Kidney (tissue), 14 donors: ENCODE results near the gene TMEM203. TPM values are rescaled to one million over a fixed set of nuclear protein-coding genes. Genes with fewer than 3 reads are reported as not detected.

Experiments
- DNase-seq, 5 donors: peaks; one replicate each; pipeline ENCODE4 v3.0.0-alpha.2; 2013 to 2020
- FAIRE-seq: peaks from 2 replicates; lab custom pipeline; 2012; peaks lifted over from hg19 to GRCh38; lab: Jason Lieb, UNC
- H3K27ac ChIP-seq, 2 donors: one replicate each; pipeline ENCODE4 v1.7.0; 2013; ENCODE audit warnings: low read depth in 2 of 2, low read length in 2 of 2, inconsistent platforms in 1 of 2
- H3K27me3 ChIP-seq: one replicate; pipeline ENCODE4 v1.7.1; 2013; ENCODE audit warnings: low read length, inconsistent platforms; ENCODE audit not compliant: control insufficient read depth, insufficient read depth
- H3K36me3 ChIP-seq, 3 donors: one replicate each; pipeline versions ENCODE4 v1.7.0 to v1.7.1; 2013; ENCODE audit warnings: low read length in 3 of 3, control low read depth in 1 of 3, inconsistent platforms in 1 of 3; ENCODE audit not compliant: insufficient read depth in 3 of 3, control insufficient read depth in 2 of 3
- H3K4me1 ChIP-seq, 3 donors: one replicate each; pipeline versions ENCODE4 v1.7.0 to v1.7.1; 2013; ENCODE audit warnings: low read length in 3 of 3, inconsistent platforms in 1 of 3, low read depth in 1 of 3; ENCODE audit not compliant: control insufficient read depth in 2 of 3, insufficient read depth in 2 of 3
- H3K4me3 ChIP-seq, 3 donors: one replicate each; pipeline versions ENCODE4 v1.7.0 to v1.8.1; 2013; ENCODE audit warnings: low read length in 3 of 3, control low read depth in 1 of 3, inconsistent platforms in 1 of 3
- H3K9ac ChIP-seq, 3 donors: one replicate each; pipeline versions ENCODE4 v1.7.0 to v1.7.1; 2013; ENCODE audit warnings: low read length in 3 of 3, control low read depth in 1 of 3, inconsistent platforms in 1 of 3
- H3K9me3 ChIP-seq, 3 donors: one replicate each; pipeline versions ENCODE4 v1.7.0 to v1.7.1; 2013; ENCODE audit warnings: low read length in 3 of 3, control low read depth in 1 of 3, inconsistent platforms in 1 of 3; ENCODE audit not compliant: control insufficient read depth in 2 of 3, insufficient read depth in 1 of 3
- intact Hi-C: fragments of 100-400 bp; cut with DNase I; formaldehyde crosslinking; loops from one replicate; pipeline ENCODE4 v1.11.1; 2022
- polyA plus RNA-seq: library from polyadenylated mRNA; stranded (reverse); fragments of 350-450 nt; fragmentation: Illumina TruSeq; extraction: RNeasy Lipid Tissue Mini Kit (QIAGEN cat#74804); gene quantifications from one replicate; pipeline ENCODE4 v1.2.3, GENCODE V29; 2014; ENCODE audit warnings: low read depth, low replicate concordance; ENCODE audit not compliant: insufficient read depth
- total RNA-seq: library from RNA; stranded (reverse); fragmentation: NEBNext Ultra II Directional; extraction: Animal tissue kit (Norgen Biotek cat#: 25700); gene quantifications from one replicate; pipeline ENCODE4 v1.2.1, GENCODE V29; 2021
- TF ChIP-seq, protein P1 (sequence below): IDR thresholded peaks from 3 replicates; pipeline ENCODE4 v1.5.1; 2012; ENCODE audit warnings: mild to moderate bottlenecking, moderate library complexity, borderline replicate concordance; ENCODE audit not compliant: insufficient read depth; ENCODE audit errors: extremely low read depth
- donor health status: control.
- donor health status: control.
- donor health status: control.
- donor health status: control.
- donor health status: control.
- donor health status: DM: yes; HTN: yes; CAD: no.
- donor health status: Normal renal cell carcinoma (clear cell type).

The TMEM203 gene
- total and polyA plus RNA-seq, 2 donors from 2014 or later, result 36.3 to 53.5 TPM

DNA sequence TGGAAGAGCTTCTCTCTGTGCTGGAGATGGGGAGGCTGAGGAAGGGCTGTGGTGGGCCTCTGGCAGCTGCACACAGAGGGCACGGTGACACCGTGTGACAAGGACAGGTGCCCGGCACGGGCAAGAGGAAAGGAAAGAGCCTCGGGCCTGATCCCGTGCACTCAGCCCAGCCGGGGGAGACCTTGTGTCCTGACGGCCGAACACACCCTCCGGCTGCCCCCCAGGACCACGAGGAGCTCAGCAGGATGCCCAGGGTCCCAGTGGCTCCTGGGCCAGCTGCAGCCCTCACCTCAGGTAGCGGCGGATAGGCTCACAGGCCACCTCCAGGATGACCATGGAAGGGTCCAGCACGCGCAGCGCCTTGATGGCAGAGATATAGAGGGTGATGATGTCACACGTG is 22.6 kb downstream of the TMEM203 start:
- FAIRE-seq, result no peak
- Histone ChIP-seq H3K4me1 (peaks cover 4 to 17% (median 14%) of the 10 kb centered on the region in 3 donors), H3K9ac (no peak overlapping the region), H3K4me3 (no peak overlapping the region), H3K27me3 (no peaks in the 10 kb centered on the region), H3K27ac (no peak overlapping the region), H3K36me3 (peaks cover 0 to 27% (median 26%) of the 10 kb centered on the region in 3 donors), H3K9me3 (no peaks in the 10 kb centered on the region)
- intact Hi-C loops, result no loop called here
- TF ChIP-seq, protein P1, sequence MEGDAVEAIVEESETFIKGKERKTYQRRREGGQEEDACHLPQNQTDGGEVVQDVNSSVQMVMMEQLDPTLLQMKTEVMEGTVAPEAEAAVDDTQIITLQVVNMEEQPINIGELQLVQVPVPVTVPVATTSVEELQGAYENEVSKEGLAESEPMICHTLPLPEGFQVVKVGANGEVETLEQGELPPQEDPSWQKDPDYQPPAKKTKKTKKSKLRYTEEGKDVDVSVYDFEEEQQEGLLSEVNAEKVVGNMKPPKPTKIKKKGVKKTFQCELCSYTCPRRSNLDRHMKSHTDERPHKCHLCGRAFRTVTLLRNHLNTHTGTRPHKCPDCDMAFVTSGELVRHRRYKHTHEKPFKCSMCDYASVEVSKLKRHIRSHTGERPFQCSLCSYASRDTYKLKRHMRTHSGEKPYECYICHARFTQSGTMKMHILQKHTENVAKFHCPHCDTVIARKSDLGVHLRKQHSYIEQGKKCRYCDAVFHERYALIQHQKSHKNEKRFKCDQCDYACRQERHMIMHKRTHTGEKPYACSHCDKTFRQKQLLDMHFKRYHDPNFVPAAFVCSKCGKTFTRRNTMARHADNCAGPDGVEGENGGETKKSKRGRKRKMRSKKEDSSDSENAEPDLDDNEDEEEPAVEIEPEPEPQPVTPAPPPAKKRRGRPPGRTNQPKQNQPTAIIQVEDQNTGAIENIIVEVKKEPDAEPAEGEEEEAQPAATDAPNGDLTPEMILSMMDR, result no peak
- no peak for DNase-seq

- DNase-seq, result no peak
- no peak overlapping the region for H3K27ac ChIP-seq
- no peak overlapping the region for H3K9ac ChIP-seq
- H3K4me3 ChIP-seq, result no peak overlapping the region
- H3K4me1 ChIP-seq, result peaks cover 0 to 5% (median 4%) of the 10 kb centered on the region in 3 donors
- TF ChIP-seq, protein P1, result no peak
- intact Hi-C loops, result no loop called here
- H3K27me3 ChIP-seq, result no peaks in the 10 kb centered on the region
- H3K36me3 ChIP-seq, result peaks cover 0 to 27% (median 26%) of the 10 kb centered on the region in 3 donors
- no peak for FAIRE-seq
- H3K9me3 ChIP-seq, result no peaks in the 10 kb centered on the region
Measured at GRCh38 chr9:137181680-137182079, 23.8 kb downstream of the TMEM203 start.

- H3K9ac ChIP-seq, result no peak overlapping the region
- H3K4me3 ChIP-seq, result no peak overlapping the region
- no peak for FAIRE-seq
- no peak overlapping the region for H3K27ac ChIP-seq
- no peaks in the 10 kb centered on the region for H3K4me1 ChIP-seq
- no peaks in the 10 kb centered on the region for H3K9me3 ChIP-seq
- intact Hi-C loops, result no loop called here
- no peaks in the 10 kb centered on the region for H3K27me3 ChIP-seq
- TF ChIP-seq, protein P1, result no peak
- H3K36me3 ChIP-seq, result peaks cover 0 to 26% (median 22%) of the 10 kb centered on the region in 3 donors
- no peak for DNase-seq
Measured at GRCh38 chr9:137180491-137180890, 25.0 kb downstream of the TMEM203 start.

GRCh38 chr9:137179761-137180160 is 25.7 kb downstream of the TMEM203 start:
- Histone ChIP-seq H3K36me3 (peaks cover 0 to 26% (median 22%) of the 10 kb centered on the region in 3 donors), H3K4me1 (no peaks in the 10 kb centered on the region), H3K9ac (no peak overlapping the region), H3K4me3 (no peak overlapping the region), H3K27ac (no peak overlapping the region), H3K9me3 (no peaks in the 10 kb centered on the region), H3K27me3 (no peaks in the 10 kb centered on the region)
- FAIRE-seq (no peak), DNase-seq (no peak)
- TF ChIP-seq, protein P1, result no peak
- intact Hi-C loops, result no loop called here
